Stimulated activated CD8-positive, alpha-beta memory T cell treated with anti-CD3 and anti-CD28 coated beads, Interleukin-12 subunit alpha, Interleukin-12 subunit beta, amount 100 ng/mL, for 1 hour (primary cell): Measurements from ENCODE around the gene ILRUN.
A peak's percentile ranks its signal among the peaks of the same experiment; 100 is the strongest.
"Not testable (repeated sequence)": the region's sequence is repeated elsewhere in the genome, so short reads cannot be mapped to it uniquely, and the experiment has no call there.

ENCODE experiments used
- DNase-seq: peaks from one replicate; pipeline ENCODE4 v3.0.0-alpha.2; 2020; ENCODE audit warnings: low read depth

Gene ILRUN

GRCh38 chr6:34697544-34697836 is 923 bp upstream of the ILRUN start:
- DNase-seq, result no peak

GRCh38 chr6:34696189-34696738 is 303 bp downstream of the ILRUN start:
- no peak for DNase-seq

- no peak for DNase-seq
Observed at GRCh38 chr6:34695729-34696188, 808 bp downstream of the ILRUN start.

DNA sequence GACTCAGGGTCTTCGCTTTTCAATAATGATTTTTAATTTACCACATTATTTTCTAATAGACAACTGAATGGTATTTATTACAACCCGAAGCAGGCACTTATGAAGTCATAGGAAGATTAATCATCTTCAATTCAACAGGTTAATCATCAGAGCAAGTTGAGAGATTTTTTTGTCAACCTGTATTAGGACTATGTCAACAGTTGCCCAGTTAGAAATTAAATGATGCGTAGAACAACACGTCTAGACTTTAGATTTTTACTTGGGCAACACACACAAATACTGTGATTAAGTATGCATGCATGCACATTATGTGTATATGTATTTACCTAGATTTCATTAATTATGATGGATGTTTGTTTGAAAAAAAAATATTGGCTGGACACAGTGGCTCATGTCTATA is 4.3 kb downstream of the ILRUN start:
- no peak for DNase-seq

DNA sequence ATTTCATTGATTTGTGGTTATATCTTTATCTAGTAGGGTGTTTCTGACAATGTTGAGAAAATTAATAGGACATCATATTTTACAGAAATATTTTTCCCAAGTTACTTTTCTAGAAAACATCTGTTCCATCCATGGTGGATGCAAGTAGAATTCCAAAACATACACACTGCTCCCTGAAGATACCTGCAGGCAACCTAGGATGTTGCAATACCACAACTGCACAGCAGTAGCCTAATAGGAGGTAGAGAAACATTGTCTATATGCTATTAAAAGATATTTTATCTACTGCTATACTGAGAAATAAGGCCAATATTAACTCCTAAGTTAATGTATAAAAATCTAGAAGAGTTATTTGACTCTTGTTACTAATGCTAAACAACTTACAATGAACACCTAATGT is 6.8 kb downstream of the ILRUN start:
- DNase-seq, result no peak

GRCh38 chr6:34688956-34689355 is 7.6 kb downstream of the ILRUN start:
- DNase-seq, result no peak

DNA sequence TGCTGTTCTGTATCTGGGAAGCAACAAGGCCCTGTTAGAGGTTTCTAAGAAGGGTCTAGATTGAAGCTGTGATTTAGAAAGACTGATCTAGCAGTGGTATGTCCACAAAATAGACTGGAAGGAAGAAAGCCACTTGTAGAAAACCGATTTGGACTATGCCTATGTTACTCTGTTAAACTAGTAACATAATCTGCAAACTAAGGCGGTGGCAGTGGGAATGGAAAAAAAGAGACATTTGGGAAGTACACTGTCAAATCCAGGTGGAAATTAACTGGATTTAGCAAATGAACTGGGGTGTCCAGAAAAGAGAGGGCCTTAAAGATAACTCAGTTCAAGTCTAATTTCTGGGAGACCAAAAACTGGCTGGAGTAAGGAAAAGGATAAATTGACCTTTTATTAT is 11.6 kb downstream of the ILRUN start:
- DNase-seq, result no peak

GRCh38 chr6:34684364-34684763 is 12.2 kb downstream of the ILRUN start:
- DNase-seq, result no peak

DNA sequence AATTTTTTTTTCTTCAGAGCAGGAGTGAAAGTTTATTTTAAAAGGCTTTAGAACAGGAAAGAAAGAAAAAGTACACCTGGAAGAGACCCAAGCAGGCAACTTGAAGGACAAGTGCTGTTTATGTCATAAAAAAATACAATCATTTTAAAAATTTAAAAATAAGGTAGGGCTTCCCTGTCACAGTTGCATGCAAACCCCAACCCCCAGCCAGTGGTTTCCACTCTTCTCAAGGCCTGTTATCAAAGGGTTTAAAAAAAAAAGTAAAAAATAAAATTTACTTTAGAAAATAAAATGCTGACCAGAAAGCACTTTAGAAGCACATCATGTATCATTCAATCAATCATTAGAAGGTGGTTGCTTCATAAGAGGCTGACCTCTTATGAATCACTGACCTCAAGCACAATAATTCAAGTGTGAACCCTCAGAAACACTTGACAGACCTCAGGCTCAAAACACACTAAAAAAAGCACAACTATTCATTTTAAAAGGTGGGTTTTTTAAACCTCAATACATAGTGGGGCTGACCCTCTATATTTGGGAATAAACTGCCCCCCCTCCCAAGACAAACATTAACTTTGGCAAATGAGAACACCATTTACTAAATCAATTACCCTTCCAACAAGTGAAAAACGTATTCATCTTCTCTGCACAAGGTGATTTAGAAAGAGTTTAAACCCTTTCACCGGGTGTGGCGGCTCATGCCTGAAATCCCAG is 15.6 kb downstream of the ILRUN start:
- DNase-seq, result no peak

DNA sequence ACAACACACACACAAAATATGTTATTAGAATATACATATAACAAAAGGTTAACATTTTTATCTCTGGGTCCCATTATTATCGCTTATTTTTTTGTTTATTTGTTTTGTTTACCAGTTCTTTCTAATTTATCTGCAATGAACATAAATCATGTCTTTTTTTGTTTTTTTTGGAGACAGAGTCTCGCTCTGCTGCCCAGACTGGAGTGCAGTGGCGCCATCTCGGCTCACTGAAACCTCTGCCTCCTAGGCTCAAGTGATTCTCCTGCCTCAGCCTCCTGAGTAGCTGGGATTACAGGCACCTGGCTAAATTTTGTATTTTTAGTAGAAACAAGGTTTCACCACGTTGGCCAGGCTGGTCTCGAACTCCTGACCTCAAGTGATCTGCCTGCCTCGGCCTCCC is 16.3 kb downstream of the ILRUN start:
- DNase-seq, result not testable (repeated sequence)

GRCh38 chr6:34679552-34680253 is 16.9 kb downstream of the ILRUN start:
- DNase-seq, result no peak

- no peak for DNase-seq
Observed at GRCh38 chr6:34676140-34676539, 20.4 kb downstream of the ILRUN start.

GRCh38 chr6:34674930-34675329 is 21.6 kb downstream of the ILRUN start:
- DNase-seq, result not testable (repeated sequence)

- no peak for DNase-seq
Observed at GRCh38 chr6:34674268-34674639, 22.3 kb downstream of the ILRUN start.

- no peak for DNase-seq
Observed at GRCh38 chr6:34673064-34673463, 23.5 kb downstream of the ILRUN start.

DNA sequence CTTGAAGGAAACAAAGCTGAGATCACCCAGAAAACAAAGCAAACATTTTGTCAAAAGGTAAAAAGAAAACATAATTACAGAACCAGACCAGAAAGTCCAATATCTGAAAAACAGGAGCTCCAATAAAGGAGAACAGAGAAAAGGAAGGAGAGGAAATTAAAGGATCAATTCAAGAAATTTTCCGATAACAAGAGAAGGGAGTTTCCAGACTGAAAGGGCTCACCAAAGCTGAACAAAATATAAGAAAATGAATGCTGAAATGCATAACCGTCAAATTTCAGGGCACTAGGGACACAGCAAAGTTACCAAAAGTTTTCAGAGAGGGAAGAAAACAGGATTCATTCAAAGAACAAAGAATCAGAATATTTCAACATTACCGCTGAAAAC is 23.9 kb downstream of the ILRUN start:
- no peak for DNase-seq

DNA sequence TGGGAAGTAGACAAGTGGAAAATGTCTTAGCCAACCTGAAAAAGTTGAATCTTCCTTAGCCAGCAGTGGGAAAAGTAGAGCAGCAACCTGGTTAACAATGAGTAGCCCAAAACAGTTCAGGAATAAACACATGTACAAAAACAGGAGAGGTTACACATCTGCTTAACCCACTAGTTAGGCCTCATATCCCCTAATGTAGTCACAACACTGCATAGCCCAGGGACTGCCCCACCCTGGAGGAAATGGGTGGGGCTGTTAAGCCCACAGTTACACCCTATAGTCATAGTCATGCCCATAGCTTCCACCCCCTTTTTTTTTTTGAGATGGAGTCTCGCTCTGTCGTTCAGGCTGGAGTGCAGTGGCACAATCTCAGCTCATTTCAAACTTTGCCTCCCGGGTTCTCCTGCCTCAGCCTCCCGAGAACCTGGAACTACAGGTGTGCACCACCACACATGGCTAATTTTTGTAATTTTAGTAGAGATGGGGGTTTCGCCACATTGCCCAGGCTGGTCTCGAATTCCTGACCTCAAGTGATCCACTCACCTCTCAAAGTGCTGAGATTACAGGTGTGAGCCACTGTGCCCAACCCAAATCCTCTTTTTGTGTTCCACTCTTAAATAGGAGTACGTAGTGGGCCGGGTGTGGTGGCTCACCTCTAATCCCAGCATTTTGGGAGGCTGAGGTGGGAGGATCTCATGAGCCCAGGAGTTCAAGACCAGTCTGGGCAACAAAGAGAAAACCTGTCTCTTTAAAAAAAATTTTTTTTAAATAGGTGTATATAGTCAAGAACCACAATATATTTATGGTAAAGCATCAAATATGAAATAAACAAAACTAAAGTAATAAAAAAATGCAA is 24.5 kb downstream of the ILRUN start:
- DNase-seq, result peak; percentile 46

DNA sequence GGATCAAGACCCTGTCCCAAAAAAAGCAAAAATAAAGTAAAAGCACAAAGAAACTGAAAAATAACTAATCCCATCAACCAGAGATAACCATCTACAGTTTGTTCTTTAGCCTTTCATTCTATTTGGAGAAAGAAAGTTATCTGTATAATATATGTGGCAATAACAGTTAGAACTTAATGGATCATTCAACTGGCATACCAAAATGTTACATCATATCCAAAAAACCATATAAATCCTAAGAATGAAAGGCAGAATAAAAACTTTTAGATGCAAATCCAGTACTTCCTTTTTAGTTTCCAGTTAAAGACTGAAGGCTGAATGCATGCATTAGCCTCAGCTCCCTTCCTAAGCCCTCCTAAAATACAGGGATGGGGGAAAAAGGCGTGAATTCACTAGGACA is 25.2 kb downstream of the ILRUN start:
- DNase-seq, result no peak

- DNase-seq, result not testable (repeated sequence)
Observed at GRCh38 chr6:34668799-34669198, 27.8 kb downstream of the ILRUN start.

DNA sequence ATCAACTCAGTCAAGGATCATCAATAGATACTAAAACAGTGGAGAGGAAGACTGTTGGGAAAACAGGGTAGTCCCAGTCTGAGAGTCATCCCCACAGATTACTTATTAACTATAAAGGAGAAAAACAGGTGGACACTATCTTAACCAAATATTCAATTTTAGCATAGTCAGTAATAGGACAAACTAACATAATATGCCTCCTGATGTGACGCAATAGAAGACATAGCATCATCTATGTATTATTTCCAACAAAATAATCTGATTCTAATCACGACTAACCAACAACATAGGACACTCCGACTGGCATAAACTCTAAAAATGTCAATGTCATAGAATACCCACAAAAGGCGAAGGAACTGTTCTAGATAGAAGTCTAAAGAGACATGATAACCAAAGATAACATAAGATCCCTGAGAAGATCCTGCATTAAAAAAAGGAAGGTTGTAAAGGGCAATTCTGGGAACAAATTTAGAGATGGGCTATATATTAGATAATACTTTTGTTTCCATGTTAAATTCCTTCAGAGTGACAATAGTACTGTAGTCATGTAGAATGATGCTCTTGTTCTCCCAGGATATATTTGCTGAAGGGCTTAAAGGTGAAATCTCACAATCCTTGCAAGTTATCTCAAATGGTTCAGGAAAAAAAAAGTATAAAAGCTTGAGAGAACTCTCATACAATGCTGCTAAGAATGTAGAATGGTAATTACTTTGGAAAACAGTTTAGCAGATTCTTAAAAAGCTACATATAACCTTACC is 28.9 kb downstream of the ILRUN start:
- no peak for DNase-seq

- no peak for DNase-seq
Observed at GRCh38 chr6:34665019-34665418, 31.5 kb downstream of the ILRUN start.
